ENCODE data around the gene TWF1. TPM values are rescaled to one million over a fixed set of nuclear protein-coding genes. Genes with fewer than 3 reads are reported as not detected.

The TWF1 gene
- total and polyA plus RNA-seq, 2 of the 8 experiments (the other 6 are each of a cell fraction or from before 2014, with no cell fraction given) = 7.6 to 27.9 TPM

DNA sequence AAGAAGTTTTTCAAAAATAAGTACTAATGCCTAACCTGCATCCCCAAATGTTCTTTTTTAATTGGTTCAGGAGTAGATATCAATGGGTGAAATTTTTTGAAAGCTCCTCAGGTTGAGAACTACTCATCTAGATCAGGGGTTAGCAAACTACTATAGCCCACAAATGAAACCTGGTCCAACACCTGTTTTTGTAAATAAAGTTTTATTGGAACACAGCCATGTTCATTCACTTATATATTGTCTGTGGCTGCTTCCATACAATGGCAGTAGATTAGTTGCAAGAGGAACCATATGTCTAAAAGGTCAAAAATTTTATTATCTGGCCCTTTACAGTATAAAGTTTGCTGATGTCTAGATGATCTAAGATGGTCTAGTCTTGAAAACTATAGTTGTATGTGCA is 61.3 kb downstream of the TWF1 start:
- Histone ChIP-seq H2AFZ (ENCODE audit: low read length) (no peak overlapping the region), H4K8ac (ENCODE audit: extremely low read depth, insufficient read depth, low read length) (no peak overlapping the region), H3K23me2 (ENCODE audit: low read depth, low read length) (no peaks in the 10 kb centered on the region), H3K18ac (ENCODE audit: extremely low read depth, low read length) (no peak overlapping the region), H3K27me3 (replicated peaks in 1 of 4; ENCODE audit: control insufficient read depth in 3 of 4, extremely low read depth in 1 of 4, insufficient read depth in 3 of 4, low read length in 3 of 4) (no peaks in the 10 kb centered on the region), H2BK120ac (replicated peaks; ENCODE audit: low read depth, low read length) (no peak overlapping the region), H3K4ac (replicated peaks; ENCODE audit: insufficient read length, low read depth, low read length) (no peak overlapping the region), H3K9me3 (ENCODE audit: insufficient read depth in 2 of 2, low read depth in 1 of 2, low read length in 1 of 2) (no peaks in the 10 kb centered on the region), H4K91ac (replicated peaks; ENCODE audit: insufficient read length, low read length) (no peak overlapping the region), H4K20me1 (replicated peaks in 1 of 2; ENCODE audit: control insufficient read depth in 1 of 2, insufficient read depth in 2 of 2, low read length in 2 of 2) (no peaks in the 10 kb centered on the region), H3K14ac (ENCODE audit: insufficient read length) (no peak overlapping the region), H2BK12ac (ENCODE audit: low read depth, low read length) (no peak overlapping the region), H3K79me2 (ENCODE audit: control insufficient read depth in 1 of 2, insufficient read depth in 2 of 2, low read length in 2 of 2) (no peaks in the 10 kb centered on the region), H3K27ac (ENCODE audit: low read depth, low read length) (no peak overlapping the region), H2BK15ac (ENCODE audit: low read length) (no peak overlapping the region), H3K4me1 (replicated peaks in 1 of 4; ENCODE audit: control insufficient read depth in 3 of 4, insufficient read depth in 4 of 4, low read length in 3 of 4) (no peaks in the 10 kb centered on the region), H3K4me2 (ENCODE audit: insufficient read depth in 1 of 2, low read depth in 2 of 2, low read length in 2 of 2) (no peak overlapping the region), H4K5ac (ENCODE audit: insufficient read length, low read depth, low read length) (no peak overlapping the region), H3K79me1 (ENCODE audit: low read depth, low read length) (no peaks in the 10 kb centered on the region), H3K23ac (ENCODE audit: insufficient read length) (no peak overlapping the region), H3K56ac (replicated peaks; ENCODE audit: insufficient read length, low read depth, low read length) (no peak overlapping the region), H3K9ac (replicated peaks in 1 of 4; ENCODE audit: extremely low read depth in 1 of 4, low read depth in 3 of 4, low read length in 3 of 4) (no peak overlapping the region), H2AK5ac (ENCODE audit: low read depth, low read length) (no peak overlapping the region), H2BK20ac (ENCODE audit: low read length) (no peak overlapping the region), H3K36me3 (ENCODE audit: control insufficient read depth in 2 of 4, insufficient read depth in 4 of 4, low read length in 3 of 4) (peaks cover 0 to 13% (median 2%) of the 10 kb centered on the region in 4 experiments; a peak in 4 of 8 replicates), H2BK5ac (ENCODE audit: low read depth, low read length) (no peak overlapping the region), H3K4me3 (ENCODE audit: extremely low read depth in 1 of 4, insufficient read depth in 2 of 4, low read depth in 3 of 4, low read length in 4 of 4) (no peak overlapping the region)
- FAIRE-seq = no peak
- CTCF ChIA-PET (ENCODE audit: partially characterized antibody) = no interaction called here
- no peak for DNase-seq (ENCODE audit: low read depth in 1 of 2, low spot score in 2 of 2)
- no peak for TF ChIP-seq SUZ12 (IDR thresholded peaks at IDR 0.05; ENCODE audit: low read length)
- no peak for TF ChIP-seq TCF12 (IDR thresholded peaks at IDR 0.05; ENCODE audit: low read depth, low read length)
- no peak for TF ChIP-seq SP2 (IDR thresholded peaks at IDR 0.05; ENCODE audit: low read length)
- no peak for TF ChIP-seq SAP30 (IDR thresholded peaks at IDR 0.05; ENCODE audit: insufficient read depth, insufficient replicate concordance, low read length)
- TF ChIP-seq FOSL1 (IDR thresholded peaks at IDR 0.05; ENCODE audit: insufficient read depth, low read depth, low read length) = no peak
- no peak for TF ChIP-seq KDM5A (IDR thresholded peaks at IDR 0.05; ENCODE audit: low read length)
- TF ChIP-seq BRCA1 (IDR thresholded peaks at IDR 0.05; ENCODE audit: low read depth, low read length) = no peak
- TF ChIP-seq POLR2AphosphoS5 (IDR thresholded peaks at IDR 0.05; ENCODE audit: low read depth, low read length) = no peak
- no peak for TF ChIP-seq ASH2L (IDR thresholded peaks at IDR 0.05; ENCODE audit: low read length)
- TF ChIP-seq TBP (IDR thresholded peaks at IDR 0.05; ENCODE audit: low read depth, low read length) = no peak
- TF ChIP-seq POU5F1 (IDR thresholded peaks at IDR 0.05; ENCODE audit: low read depth, low read length) = no peak
- no peak for TF ChIP-seq SP1 (IDR thresholded peaks at IDR 0.05; ENCODE audit: low read depth, low read length)
- no peak for TF ChIP-seq CBX5 (IDR thresholded peaks at IDR 0.05; ENCODE audit: low read depth, low read length)
- no peak for TF ChIP-seq RAD21 (IDR thresholded peaks at IDR 0.05 in 1 of 2, conservative IDR thresholded peaks at IDR 0.05 in 1 of 2; ENCODE audit: low read depth in 2 of 2, low read length in 2 of 2)
- no peak for TF ChIP-seq HDAC6 (IDR thresholded peaks at IDR 0.05; ENCODE audit: low read depth, low read length)
- POLR2A ChIA-PET (ENCODE audit: partially characterized antibody) = no interaction called here

Measured in H1 (cell line).